ENCODE measurements around the gene AEBP2. TPM values are rescaled to one million over a fixed set of nuclear protein-coding genes. Genes with fewer than 3 reads are reported as not detected.

AEBP2 gene
- total RNA-seq, 1 donor: 19.2 TPM

- Histone ChIP-seq H3K4me3 (ENCODE audit: insufficient read depth, low read length) (no peak overlapping the region), H3K79me2 (ENCODE audit: insufficient read depth, low read length) (peaks cover 21% of the 10 kb centered on the region), H3K9me3 (ENCODE audit: low read depth, low read length) (no peaks in the 10 kb centered on the region), H4K20me1 (ENCODE audit: insufficient read depth, low read length) (no peaks in the 10 kb centered on the region), H3K4me1 (ENCODE audit: insufficient read depth, low read length) (no peaks in the 10 kb centered on the region), H3K36me3 (ENCODE audit: insufficient read depth, low read length) (peaks cover 16% of the 10 kb centered on the region), H3K27ac (ENCODE audit: low read depth, low read length) (no peak overlapping the region), H3K27me3 (ENCODE audit: insufficient read depth, low read length) (no peaks in the 10 kb centered on the region), H3K4me2 (ENCODE audit: insufficient read depth, low read length) (no peak overlapping the region), H2AFZ (ENCODE audit: low read length) (no peak overlapping the region)
- no peak for TF ChIP-seq CTCF (IDR thresholded peaks at IDR 0.05; ENCODE audit: extremely low read depth, low read depth, low read length)
- no peak for DNase-seq (ENCODE audit: insufficient read length, low spot score, missing footprints)
These were observed 75.9 kb downstream of the AEBP2 start for GRCh38 chr12:19515179-19515578.

- no peak for DNase-seq (ENCODE audit: insufficient read length, low spot score, missing footprints)
- H3K4me3 ChIP-seq (ENCODE audit: insufficient read depth, low read length): no peak overlapping the region
- TF ChIP-seq CTCF (IDR thresholded peaks at IDR 0.05; ENCODE audit: extremely low read depth, low read depth, low read length): no peak
- no peak overlapping the region for H3K27ac ChIP-seq (ENCODE audit: low read depth, low read length)
- no peak overlapping the region for H3K4me2 ChIP-seq (ENCODE audit: insufficient read depth, low read length)
- no peaks in the 10 kb centered on the region for H3K27me3 ChIP-seq (ENCODE audit: insufficient read depth, low read length)
- no peaks in the 10 kb centered on the region for H4K20me1 ChIP-seq (ENCODE audit: insufficient read depth, low read length)
- H3K9me3 ChIP-seq (ENCODE audit: low read depth, low read length): no peaks in the 10 kb centered on the region
- H3K4me1 ChIP-seq (ENCODE audit: insufficient read depth, low read length): no peaks in the 10 kb centered on the region
- peaks cover 12% of the 10 kb centered on the region for H3K36me3 ChIP-seq (ENCODE audit: insufficient read depth, low read length)
- H2AFZ ChIP-seq (ENCODE audit: low read length): no peak overlapping the region
- H3K79me2 ChIP-seq (ENCODE audit: insufficient read depth, low read length): peaks cover 4% of the 10 kb centered on the region
These were observed 78.3 kb downstream of the AEBP2 start for GRCh38 chr12:19517583-19517982.

- Histone ChIP-seq H3K4me2 (ENCODE audit: insufficient read depth, low read length) (no peak overlapping the region), H3K4me1 (ENCODE audit: insufficient read depth, low read length) (no peaks in the 10 kb centered on the region), H3K36me3 (ENCODE audit: insufficient read depth, low read length) (peaks cover 10% of the 10 kb centered on the region), H4K20me1 (ENCODE audit: insufficient read depth, low read length) (no peaks in the 10 kb centered on the region), H2AFZ (ENCODE audit: low read length) (no peak overlapping the region), H3K4me3 (ENCODE audit: insufficient read depth, low read length) (no peak overlapping the region), H3K27ac (ENCODE audit: low read depth, low read length) (no peak overlapping the region), H3K79me2 (ENCODE audit: insufficient read depth, low read length) (peaks cover 4% of the 10 kb centered on the region), H3K9me3 (ENCODE audit: low read depth, low read length) (no peaks in the 10 kb centered on the region), H3K27me3 (ENCODE audit: insufficient read depth, low read length) (no peaks in the 10 kb centered on the region)
- no peak for TF ChIP-seq CTCF (IDR thresholded peaks at IDR 0.05; ENCODE audit: extremely low read depth, low read depth, low read length)
- DNase-seq (ENCODE audit: insufficient read length, low spot score, missing footprints): no peak
These were observed 78.9 kb downstream of the AEBP2 start for GRCh38 chr12:19518209-19518608.

- no peak overlapping the region for H3K4me3 ChIP-seq (ENCODE audit: insufficient read depth, low read length)
- no peaks in the 10 kb centered on the region for H3K9me3 ChIP-seq (ENCODE audit: low read depth, low read length)
- DNase-seq (ENCODE audit: insufficient read length, low spot score, missing footprints): peak; percentile 54
- peaks cover 3% of the 10 kb centered on the region for H3K36me3 ChIP-seq (ENCODE audit: insufficient read depth, low read length)
- no peak overlapping the region for H3K4me2 ChIP-seq (ENCODE audit: insufficient read depth, low read length)
- no peaks in the 10 kb centered on the region for H3K27me3 ChIP-seq (ENCODE audit: insufficient read depth, low read length)
- no peaks in the 10 kb centered on the region for H4K20me1 ChIP-seq (ENCODE audit: insufficient read depth, low read length)
- peaks cover 2% of the 10 kb centered on the region for H3K79me2 ChIP-seq (ENCODE audit: insufficient read depth, low read length)
- no peak overlapping the region for H3K27ac ChIP-seq (ENCODE audit: low read depth, low read length)
- H2AFZ ChIP-seq (ENCODE audit: low read length): no peak overlapping the region
- TF ChIP-seq CTCF (IDR thresholded peaks at IDR 0.05; ENCODE audit: extremely low read depth, low read depth, low read length): no peak
- H3K4me1 ChIP-seq (ENCODE audit: insufficient read depth, low read length): no peaks in the 10 kb centered on the region
These were observed 81.5 kb downstream of the AEBP2 start for GRCh38 chr12:19520646-19521415.
